GM23338 (cell line): ENCODE results near the gene LYZL6.

Experiments
- EZH2phosphoT487 ChIP-seq: fragments of 200-600 bp; sonication (generic); IDR thresholded peaks from one replicate; pipeline ENCODE4 v1.8.1; 2018; ENCODE audit warnings: antibody characterized with exemption; ENCODE audit not compliant: unreplicated experiment
- JUNB ChIP-seq: IDR thresholded peaks from one replicate; pipeline ENCODE4 v1.6.1; 2016; ENCODE audit warnings: antibody characterized with exemption; ENCODE audit not compliant: unreplicated experiment
- POLR2AphosphoS5 ChIP-seq: IDR thresholded peaks from 2 replicates; pipeline ENCODE4 v1.6.1; 2016; ENCODE audit warnings: antibody characterized with exemption, low read depth
- TF ChIP-seq, protein P1 (sequence below): IDR thresholded peaks from 2 replicates; pipeline ENCODE4 v1.6.1; 2016; ENCODE audit warnings: antibody characterized with exemption
- TF ChIP-seq, protein P2 (sequence below), 2 experiments: fragments of 200-600 bp in 1 of 2; sonication (generic) in 1 of 2; conservative IDR thresholded peaks; 2 replicates each; pipeline versions ENCODE4 v1.5.1 to v1.6.1; 2016 to 2017; ENCODE audit warnings: antibody characterized with exemption in 2 of 2, low read depth in 2 of 2, mild to moderate bottlenecking in 2 of 2, moderate library complexity in 1 of 2

DNA sequence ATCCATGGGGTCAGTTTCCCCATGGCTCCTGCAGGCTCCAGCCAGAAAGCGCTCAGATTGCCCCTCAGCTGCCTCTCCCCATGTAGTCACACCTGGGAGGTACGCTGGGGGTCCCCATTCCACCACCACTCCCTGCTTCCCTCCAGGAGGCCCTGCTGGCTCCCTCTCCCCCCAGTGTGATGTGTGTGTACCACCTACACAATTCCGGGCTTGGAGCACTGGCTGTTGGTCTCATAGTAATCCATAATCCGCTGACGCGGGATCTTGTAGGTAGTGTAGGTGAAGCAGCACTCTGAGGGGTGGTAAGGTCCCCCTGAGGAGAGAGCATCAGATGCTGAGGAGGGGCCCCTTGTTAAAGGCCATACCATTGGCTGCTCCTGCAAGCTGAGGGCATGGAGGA lies 40.6 kb upstream of the LYZL6 start:
- TF ChIP-seq, protein P1, sequence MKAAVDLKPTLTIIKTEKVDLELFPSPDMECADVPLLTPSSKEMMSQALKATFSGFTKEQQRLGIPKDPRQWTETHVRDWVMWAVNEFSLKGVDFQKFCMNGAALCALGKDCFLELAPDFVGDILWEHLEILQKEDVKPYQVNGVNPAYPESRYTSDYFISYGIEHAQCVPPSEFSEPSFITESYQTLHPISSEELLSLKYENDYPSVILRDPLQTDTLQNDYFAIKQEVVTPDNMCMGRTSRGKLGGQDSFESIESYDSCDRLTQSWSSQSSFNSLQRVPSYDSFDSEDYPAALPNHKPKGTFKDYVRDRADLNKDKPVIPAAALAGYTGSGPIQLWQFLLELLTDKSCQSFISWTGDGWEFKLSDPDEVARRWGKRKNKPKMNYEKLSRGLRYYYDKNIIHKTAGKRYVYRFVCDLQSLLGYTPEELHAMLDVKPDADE: no peak
- TF ChIP-seq, protein P2, sequence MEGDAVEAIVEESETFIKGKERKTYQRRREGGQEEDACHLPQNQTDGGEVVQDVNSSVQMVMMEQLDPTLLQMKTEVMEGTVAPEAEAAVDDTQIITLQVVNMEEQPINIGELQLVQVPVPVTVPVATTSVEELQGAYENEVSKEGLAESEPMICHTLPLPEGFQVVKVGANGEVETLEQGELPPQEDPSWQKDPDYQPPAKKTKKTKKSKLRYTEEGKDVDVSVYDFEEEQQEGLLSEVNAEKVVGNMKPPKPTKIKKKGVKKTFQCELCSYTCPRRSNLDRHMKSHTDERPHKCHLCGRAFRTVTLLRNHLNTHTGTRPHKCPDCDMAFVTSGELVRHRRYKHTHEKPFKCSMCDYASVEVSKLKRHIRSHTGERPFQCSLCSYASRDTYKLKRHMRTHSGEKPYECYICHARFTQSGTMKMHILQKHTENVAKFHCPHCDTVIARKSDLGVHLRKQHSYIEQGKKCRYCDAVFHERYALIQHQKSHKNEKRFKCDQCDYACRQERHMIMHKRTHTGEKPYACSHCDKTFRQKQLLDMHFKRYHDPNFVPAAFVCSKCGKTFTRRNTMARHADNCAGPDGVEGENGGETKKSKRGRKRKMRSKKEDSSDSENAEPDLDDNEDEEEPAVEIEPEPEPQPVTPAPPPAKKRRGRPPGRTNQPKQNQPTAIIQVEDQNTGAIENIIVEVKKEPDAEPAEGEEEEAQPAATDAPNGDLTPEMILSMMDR (conservative IDR thresholded peaks at IDR 0.05; ENCODE audit: low read depth in 2 of 2): no peak
- TF ChIP-seq EZH2phosphoT487 (no peak), POLR2AphosphoS5 (no peak), JUNB (no peak)
